GM20431 (cell line): ENCODE measurements around the gene TRIM74.
"Not testable (repeated sequence)": the region's sequence is repeated elsewhere in the genome, so short reads cannot be mapped to it uniquely, and the experiment has no call there.

Experiments
- in situ Hi-C: fragments of 300-500 bp; cut with MseI, MboI; formaldehyde crosslinking; loops from one replicate; pipeline ENCODE4 v1.15.0; 2020; ENCODE audit warnings: low sequenced_read_pairs; ENCODE audit not compliant: unreplicated experiment

Gene TRIM74

DNA sequence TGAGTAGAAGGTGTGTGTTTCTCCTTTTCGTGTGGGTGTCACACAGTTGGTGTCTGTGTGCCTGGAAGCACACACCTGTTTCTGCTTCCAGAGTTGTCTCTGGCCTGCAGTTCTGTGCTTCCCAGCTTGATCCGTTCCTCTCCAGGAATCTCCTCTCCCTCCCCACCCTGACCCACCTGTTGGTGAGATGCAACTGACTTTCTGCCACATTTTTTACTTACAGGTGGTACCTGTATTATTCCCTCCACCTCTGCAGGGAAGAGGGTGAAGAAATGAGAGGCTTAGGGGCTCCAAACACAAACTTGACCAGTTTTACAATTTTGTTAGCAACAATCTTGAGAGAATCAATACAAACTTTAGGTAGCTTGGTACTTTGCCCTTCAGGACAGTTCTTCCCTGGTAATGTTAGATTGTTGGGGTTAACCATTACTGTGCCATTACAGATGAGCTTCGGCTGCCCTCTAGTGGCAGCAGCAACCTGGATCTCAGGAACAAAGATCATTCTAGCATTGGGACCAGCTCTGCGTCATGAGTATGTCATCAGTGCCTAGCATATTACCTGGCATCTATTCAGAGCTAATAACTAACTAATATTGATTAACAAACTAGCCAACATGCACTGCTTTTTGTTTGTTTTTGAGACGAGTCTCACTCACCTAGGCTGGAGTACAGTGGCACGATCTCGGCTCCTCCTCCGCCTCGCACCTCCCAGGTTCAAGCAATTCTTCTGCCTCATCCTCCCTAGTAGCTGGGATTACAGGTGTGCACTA is 54.3 kb downstream of the TRIM74 start:
- in situ Hi-C loops: not testable (repeated sequence)

DNA sequence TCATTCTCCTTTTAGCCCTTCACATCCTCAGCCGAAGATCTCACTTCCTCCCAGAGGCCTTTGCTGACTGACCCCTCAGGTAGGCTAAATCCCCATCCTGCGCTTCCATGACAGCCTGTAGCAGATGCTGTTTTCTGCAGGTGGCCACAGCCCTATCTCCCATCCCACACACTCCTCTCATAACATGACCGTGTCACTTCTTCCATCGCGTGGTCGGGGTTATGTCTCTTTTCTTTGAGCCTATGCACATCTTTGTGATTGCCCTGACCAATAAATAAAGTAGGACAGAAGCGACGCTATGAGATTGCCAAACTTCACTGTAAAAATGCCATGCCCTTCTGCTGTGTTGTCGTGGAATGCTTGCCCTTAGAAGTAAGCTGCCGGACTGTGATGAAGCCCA is 55.5 kb downstream of the TRIM74 start:
- in situ Hi-C loops: not testable (repeated sequence)

DNA sequence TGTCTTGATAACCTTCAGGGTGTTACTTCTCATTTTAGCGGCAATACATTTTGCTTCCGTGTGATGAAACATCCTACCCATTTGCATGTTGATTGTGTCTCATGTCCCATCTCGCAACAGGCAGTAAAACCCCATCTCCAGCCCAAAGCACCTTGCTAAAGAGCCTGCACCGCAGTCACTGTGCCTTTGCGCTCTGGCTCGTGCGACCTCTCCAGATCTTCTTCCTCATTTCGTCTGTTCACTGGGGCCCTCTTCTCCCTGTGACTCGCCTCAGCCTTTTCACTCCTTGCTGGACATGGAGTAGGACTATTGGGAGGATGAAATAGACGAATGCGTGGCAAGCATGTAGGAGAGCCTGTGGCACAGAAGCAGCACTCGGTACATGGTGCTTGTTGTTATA is 57.9 kb downstream of the TRIM74 start:
- in situ Hi-C loops: not testable (repeated sequence)
